GM23338 (cell line): ENCODE measurements around the gene RNF220.

Source experiments
- CREB1 ChIP-seq: fragments of 250-450 bp; sonication (Bioruptor Pico); IDR thresholded peaks from 2 replicates; pipeline ENCODE4 v1.5.0; 2020; ENCODE audit warnings: low read depth, mild to moderate bottlenecking, moderate library complexity
- CTCF ChIP-seq, 2 experiments: fragments of 200-600 bp in 1 of 2; sonication (generic) in 1 of 2; conservative IDR thresholded peaks; 2 replicates each; pipeline versions ENCODE4 v1.5.1 to v1.6.1; 2016 to 2017; ENCODE audit warnings: antibody characterized with exemption in 2 of 2, low read depth in 2 of 2, mild to moderate bottlenecking in 2 of 2, moderate library complexity in 1 of 2
- EZH2 ChIP-seq: fragments of 200-600 bp; sonication (generic); IDR thresholded peaks from one replicate; pipeline ENCODE4 v1.8.0; 2017; ENCODE audit warnings: antibody characterized with exemption, mild to moderate bottlenecking, low read depth; ENCODE audit not compliant: unreplicated experiment
- EZH2phosphoT487 ChIP-seq: fragments of 200-600 bp; sonication (generic); IDR thresholded peaks from one replicate; pipeline ENCODE4 v1.8.1; 2018; ENCODE audit warnings: antibody characterized with exemption; ENCODE audit not compliant: unreplicated experiment
- JUNB ChIP-seq: IDR thresholded peaks from one replicate; pipeline ENCODE4 v1.6.1; 2016; ENCODE audit warnings: antibody characterized with exemption; ENCODE audit not compliant: unreplicated experiment
- POLR2AphosphoS5 ChIP-seq: IDR thresholded peaks from 2 replicates; pipeline ENCODE4 v1.6.1; 2016; ENCODE audit warnings: antibody characterized with exemption, low read depth
- REST ChIP-seq: IDR thresholded peaks from one replicate; pipeline ENCODE4 v1.6.1; 2018; ENCODE audit warnings: antibody characterized with exemption; ENCODE audit not compliant: unreplicated experiment
- ZNF114 ChIP-seq: fragments of 250-450 bp; sonication (Bioruptor Pico); IDR thresholded peaks from 2 replicates; pipeline ENCODE4 v1.5.0; 2020; ENCODE audit warnings: mild to moderate bottlenecking, moderate library complexity

- TF ChIP-seq CTCF (conservative IDR thresholded peaks at IDR 0.05; ENCODE audit: low read depth in 2 of 2): no peak
- TF ChIP-seq REST: no peak
- TF ChIP-seq JUNB: no peak
- TF ChIP-seq ZNF114 (CRISPR knock-in tag): no peak
- TF ChIP-seq POLR2AphosphoS5: no peak
- TF ChIP-seq CREB1 (CRISPR knock-in tag): no peak
- no peak for TF ChIP-seq EZH2
- TF ChIP-seq EZH2phosphoT487: no peak
Measured at GRCh38 chr1:44609768-44610526, 204.9 kb downstream of the RNF220 start.
